Kidney (tissue), 14 donors: ENCODE data around the gene MIB2. TPM values are rescaled to one million over a fixed set of nuclear protein-coding genes. Genes with fewer than 3 reads are reported as not detected.

Source experiments
- DNase-seq, 5 donors: peaks; one replicate each; pipeline ENCODE4 v3.0.0-alpha.2; 2013 to 2020
- FAIRE-seq: peaks from 2 replicates; lab custom pipeline; 2012; peaks lifted over from hg19 to GRCh38; lab: Jason Lieb, UNC
- H3K27ac ChIP-seq, 2 donors: one replicate each; pipeline ENCODE4 v1.7.0; 2013; ENCODE audit warnings: low read depth in 2 of 2, low read length in 2 of 2, inconsistent platforms in 1 of 2
- H3K27me3 ChIP-seq: one replicate; pipeline ENCODE4 v1.7.1; 2013; ENCODE audit warnings: low read length, inconsistent platforms; ENCODE audit not compliant: control insufficient read depth, insufficient read depth
- H3K36me3 ChIP-seq, 3 donors: one replicate each; pipeline versions ENCODE4 v1.7.0 to v1.7.1; 2013; ENCODE audit warnings: low read length in 3 of 3, control low read depth in 1 of 3, inconsistent platforms in 1 of 3; ENCODE audit not compliant: insufficient read depth in 3 of 3, control insufficient read depth in 2 of 3
- H3K4me1 ChIP-seq, 3 donors: one replicate each; pipeline versions ENCODE4 v1.7.0 to v1.7.1; 2013; ENCODE audit warnings: low read length in 3 of 3, inconsistent platforms in 1 of 3, low read depth in 1 of 3; ENCODE audit not compliant: control insufficient read depth in 2 of 3, insufficient read depth in 2 of 3
- H3K4me3 ChIP-seq, 3 donors: one replicate each; pipeline versions ENCODE4 v1.7.0 to v1.8.1; 2013; ENCODE audit warnings: low read length in 3 of 3, control low read depth in 1 of 3, inconsistent platforms in 1 of 3
- H3K9ac ChIP-seq, 3 donors: one replicate each; pipeline versions ENCODE4 v1.7.0 to v1.7.1; 2013; ENCODE audit warnings: low read length in 3 of 3, control low read depth in 1 of 3, inconsistent platforms in 1 of 3
- H3K9me3 ChIP-seq, 3 donors: one replicate each; pipeline versions ENCODE4 v1.7.0 to v1.7.1; 2013; ENCODE audit warnings: low read length in 3 of 3, control low read depth in 1 of 3, inconsistent platforms in 1 of 3; ENCODE audit not compliant: control insufficient read depth in 2 of 3, insufficient read depth in 1 of 3
- intact Hi-C: fragments of 100-400 bp; cut with DNase I; formaldehyde crosslinking; loops from one replicate; pipeline ENCODE4 v1.11.1; 2022
- polyA plus RNA-seq: library from polyadenylated mRNA; stranded (reverse); fragments of 350-450 nt; fragmentation: Illumina TruSeq; extraction: RNeasy Lipid Tissue Mini Kit (QIAGEN cat#74804); gene quantifications from one replicate; pipeline ENCODE4 v1.2.3, GENCODE V29; 2014; ENCODE audit warnings: low read depth, low replicate concordance; ENCODE audit not compliant: insufficient read depth
- total RNA-seq: library from RNA; stranded (reverse); fragmentation: NEBNext Ultra II Directional; extraction: Animal tissue kit (Norgen Biotek cat#: 25700); gene quantifications from one replicate; pipeline ENCODE4 v1.2.1, GENCODE V29; 2021
- TF ChIP-seq, protein P1 (sequence below): IDR thresholded peaks from 3 replicates; pipeline ENCODE4 v1.5.1; 2012; ENCODE audit warnings: mild to moderate bottlenecking, moderate library complexity, borderline replicate concordance; ENCODE audit not compliant: insufficient read depth; ENCODE audit errors: extremely low read depth
- donor health status: control.
- donor health status: control.
- donor health status: control.
- donor health status: control.
- donor health status: control.
- donor health status: DM: yes; HTN: yes; CAD: no.
- donor health status: Normal renal cell carcinoma (clear cell type).

The MIB2 gene
- total and polyA plus RNA-seq, 2 donors from 2014 or later: 35.6 to 61.6 TPM

DNA sequence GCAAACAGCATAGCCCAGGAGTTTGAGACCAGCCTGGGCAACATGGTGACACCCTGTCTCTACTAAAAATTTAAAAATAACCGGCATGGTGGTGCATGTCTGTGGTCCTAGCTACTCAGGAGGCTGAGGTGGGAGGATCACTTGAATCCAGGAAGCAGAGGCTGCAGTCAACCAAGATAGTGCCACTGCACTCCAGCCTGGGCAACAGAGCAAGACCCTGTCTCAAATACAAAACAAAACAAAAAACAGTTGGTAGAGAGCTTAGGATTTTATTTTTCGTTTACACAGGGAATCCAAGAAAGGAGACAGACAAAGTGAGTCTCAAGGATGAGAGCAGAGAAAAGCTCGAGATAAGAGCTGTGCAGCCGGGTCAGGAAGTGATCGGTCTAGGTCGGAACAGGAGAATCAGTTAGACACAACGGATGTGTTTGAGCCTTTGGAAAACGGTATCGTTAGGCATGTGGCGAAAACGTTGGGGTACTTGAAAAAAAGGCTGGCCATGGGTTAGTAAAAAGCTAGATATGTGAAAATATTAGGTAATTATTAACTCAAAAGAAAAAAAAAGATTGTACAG is 1.7 kb upstream of the MIB2 start:
- Histone ChIP-seq H3K36me3 (peaks cover 0 to 6% (median 0%) of the 10 kb centered on the region in 3 donors), H3K4me3 (peak overlapping the region in 2 of 3 donors; percentile 74 to 85), H3K4me1 (peaks cover 0 to 25% (median 10%) of the 10 kb centered on the region in 3 donors), H3K27me3 (no peaks in the 10 kb centered on the region), H3K27ac (no peak overlapping the region), H3K9me3 (no peaks in the 10 kb centered on the region), H3K9ac (peak overlapping the region in 1 of 3 donors; percentile 77)
- DNase-seq (peak in 1 of 5 donors; percentile 30), FAIRE-seq (no peak)
- intact Hi-C loops: no loop called here
- TF ChIP-seq, protein P1, sequence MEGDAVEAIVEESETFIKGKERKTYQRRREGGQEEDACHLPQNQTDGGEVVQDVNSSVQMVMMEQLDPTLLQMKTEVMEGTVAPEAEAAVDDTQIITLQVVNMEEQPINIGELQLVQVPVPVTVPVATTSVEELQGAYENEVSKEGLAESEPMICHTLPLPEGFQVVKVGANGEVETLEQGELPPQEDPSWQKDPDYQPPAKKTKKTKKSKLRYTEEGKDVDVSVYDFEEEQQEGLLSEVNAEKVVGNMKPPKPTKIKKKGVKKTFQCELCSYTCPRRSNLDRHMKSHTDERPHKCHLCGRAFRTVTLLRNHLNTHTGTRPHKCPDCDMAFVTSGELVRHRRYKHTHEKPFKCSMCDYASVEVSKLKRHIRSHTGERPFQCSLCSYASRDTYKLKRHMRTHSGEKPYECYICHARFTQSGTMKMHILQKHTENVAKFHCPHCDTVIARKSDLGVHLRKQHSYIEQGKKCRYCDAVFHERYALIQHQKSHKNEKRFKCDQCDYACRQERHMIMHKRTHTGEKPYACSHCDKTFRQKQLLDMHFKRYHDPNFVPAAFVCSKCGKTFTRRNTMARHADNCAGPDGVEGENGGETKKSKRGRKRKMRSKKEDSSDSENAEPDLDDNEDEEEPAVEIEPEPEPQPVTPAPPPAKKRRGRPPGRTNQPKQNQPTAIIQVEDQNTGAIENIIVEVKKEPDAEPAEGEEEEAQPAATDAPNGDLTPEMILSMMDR: no peak

DNA sequence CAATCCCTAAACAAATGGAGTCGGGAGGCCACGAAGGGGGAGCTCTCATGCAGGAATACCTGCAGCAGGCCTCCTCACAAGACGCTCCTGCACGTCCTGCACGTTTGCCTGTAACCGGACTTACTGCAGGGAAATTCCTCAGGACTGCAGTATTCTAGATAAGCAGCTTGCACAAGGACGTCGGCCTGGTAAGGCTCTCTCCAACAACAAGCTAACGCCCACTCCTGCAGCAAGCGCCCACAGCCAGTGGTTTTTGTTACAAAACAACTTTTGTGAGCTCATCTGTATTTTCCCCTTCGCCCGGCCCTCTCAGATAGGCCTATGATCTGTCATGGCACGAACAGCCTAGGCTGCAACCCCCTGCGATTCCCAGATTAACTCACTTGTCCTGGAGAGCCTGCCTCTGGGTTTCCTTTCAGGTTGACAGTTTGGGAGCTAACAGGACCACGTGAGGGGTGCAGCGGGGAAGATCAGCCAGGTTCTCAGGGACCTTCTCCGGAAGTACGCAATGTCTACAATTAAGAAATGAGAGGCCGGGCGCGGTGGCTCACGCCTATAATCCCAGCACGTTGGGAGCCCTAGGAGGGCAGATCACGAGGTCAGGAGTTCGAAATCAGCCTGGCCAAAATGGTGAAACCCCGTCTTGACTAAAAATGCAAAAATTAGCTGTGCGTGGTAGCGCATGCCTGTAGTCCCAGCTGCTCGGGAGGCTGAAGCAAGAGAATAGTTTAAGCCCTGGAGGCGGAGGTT is 921 bp upstream of the MIB2 start:
- Histone ChIP-seq H3K36me3 (peaks cover 0 to 6% (median 0%) of the 10 kb centered on the region in 3 donors), H3K27me3 (no peaks in the 10 kb centered on the region), H3K9ac (peak overlapping the region in 2 of 3 donors; percentile 26 to 77), H3K9me3 (no peaks in the 10 kb centered on the region), H3K4me3 (peak overlapping the region; percentile 74 to 85 (median 85)), H3K4me1 (peaks cover 0 to 25% (median 10%) of the 10 kb centered on the region in 3 donors), H3K27ac (no peak overlapping the region)
- TF ChIP-seq, protein P1: no peak
- DNase-seq: peak; percentile 61 to 72 (median 68)
- FAIRE-seq: no peak
- intact Hi-C loops: no loop called here

DNA sequence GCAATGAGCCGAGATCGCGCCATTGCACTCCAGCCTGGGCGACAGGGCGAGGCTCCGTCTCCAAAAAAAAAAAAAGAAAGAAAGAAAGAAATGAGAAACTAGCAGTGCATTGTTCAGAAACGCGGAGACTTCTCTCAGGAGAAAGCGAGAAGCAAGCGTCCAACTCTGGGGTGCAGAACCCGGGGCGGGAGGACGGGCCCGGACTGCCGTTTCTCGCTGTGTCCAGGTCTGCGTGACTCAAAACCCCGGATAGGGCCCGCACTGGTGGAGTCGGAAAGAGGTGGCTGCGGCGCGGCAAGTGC is 395 bp upstream of the MIB2 start:
- H3K27me3 ChIP-seq: no peaks in the 10 kb centered on the region
- peak overlapping the region; percentile 74 to 85 (median 85) for H3K4me3 ChIP-seq
- TF ChIP-seq, protein P1: no peak
- H3K4me1 ChIP-seq: peaks cover 0 to 25% (median 10%) of the 10 kb centered on the region in 3 donors
- H3K36me3 ChIP-seq: peaks cover 0 to 6% (median 0%) of the 10 kb centered on the region in 3 donors
- H3K9ac ChIP-seq: peak overlapping the region in 2 of 3 donors; percentile 26 to 77
- no peak for FAIRE-seq
- intact Hi-C loops: no loop called here
- peak overlapping the region in 1 of 2 donors; percentile 100 for H3K27ac ChIP-seq
- DNase-seq: no peak
- H3K9me3 ChIP-seq: no peaks in the 10 kb centered on the region
